Hematopoietic multipotent progenitor cell treated with erythropoietin and hydrocortisone succinate and interleukin-3 and kit ligand, for 8 days (in vitro differentiated cells): ENCODE measurements around the gene ARHGAP24.

Experiments used
- DNase-seq: peaks from one replicate; pipeline ENCODE4 v3.0.0-alpha.2; 2015

The ARHGAP24 gene

DNA sequence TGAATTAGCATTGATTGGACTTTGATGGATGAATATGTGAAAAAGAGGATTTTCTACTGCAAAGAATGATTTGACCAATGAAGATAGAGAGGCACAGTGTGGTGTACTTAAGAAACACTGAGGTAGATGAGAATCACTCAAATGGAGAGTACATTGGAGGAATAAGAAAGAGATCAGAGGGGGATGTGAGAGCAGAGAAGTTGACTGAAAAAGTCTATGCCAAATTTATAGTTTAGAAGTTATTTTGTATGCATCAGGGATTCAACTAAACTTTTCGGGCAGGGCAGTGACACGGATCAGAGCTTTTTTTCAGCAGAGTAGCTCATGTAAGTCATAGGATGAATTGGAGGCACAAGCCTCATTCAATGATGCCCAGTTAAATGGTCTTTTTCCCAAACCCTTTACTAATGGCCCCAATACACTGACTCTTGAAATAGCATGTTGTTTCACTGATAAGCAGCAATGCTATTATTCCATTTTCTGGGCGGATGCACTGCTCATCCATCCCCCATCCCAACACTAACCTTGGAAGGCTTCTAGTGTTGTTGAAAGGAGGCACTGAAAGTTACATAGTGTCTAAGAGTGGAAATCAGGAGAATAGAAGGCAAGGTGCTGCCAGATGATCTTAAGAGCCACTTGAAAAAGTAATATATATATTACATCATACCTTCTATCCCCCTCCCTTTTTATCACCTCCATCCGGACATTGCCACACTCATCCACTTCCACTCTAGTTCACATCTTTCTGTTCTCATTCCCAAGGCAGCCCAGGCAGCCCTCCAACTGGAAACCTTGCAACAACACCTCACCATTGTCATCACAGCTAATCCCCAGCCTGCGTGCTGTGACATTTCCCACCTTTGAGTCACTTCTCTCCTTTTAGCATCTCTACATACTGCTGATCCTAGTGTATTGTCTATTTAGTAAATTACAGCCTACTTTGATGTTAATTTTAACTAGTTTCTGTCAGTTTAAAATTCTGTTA is 46.1 kb downstream of the ARHGAP24 start:
- DNase-seq, result no peak

DNA sequence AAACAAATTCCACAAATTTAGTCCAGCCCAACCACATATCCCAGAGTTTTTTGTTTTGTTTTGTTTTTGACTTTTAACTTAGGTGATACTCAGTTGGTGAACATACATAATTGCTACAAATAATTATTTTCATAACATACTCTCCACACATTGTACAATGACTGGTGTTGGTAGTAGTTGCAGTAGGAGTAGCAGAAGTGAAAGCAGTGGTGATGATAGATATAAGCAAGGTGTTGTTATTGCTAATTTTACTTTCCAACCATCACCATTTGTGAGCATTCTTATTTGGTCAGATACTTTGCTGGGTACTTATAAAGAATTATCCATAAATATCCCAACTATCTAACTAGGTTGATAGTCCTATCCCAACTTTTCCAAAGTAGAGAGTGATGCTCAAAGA is 47.3 kb downstream of the ARHGAP24 start:
- no peak for DNase-seq

DNA sequence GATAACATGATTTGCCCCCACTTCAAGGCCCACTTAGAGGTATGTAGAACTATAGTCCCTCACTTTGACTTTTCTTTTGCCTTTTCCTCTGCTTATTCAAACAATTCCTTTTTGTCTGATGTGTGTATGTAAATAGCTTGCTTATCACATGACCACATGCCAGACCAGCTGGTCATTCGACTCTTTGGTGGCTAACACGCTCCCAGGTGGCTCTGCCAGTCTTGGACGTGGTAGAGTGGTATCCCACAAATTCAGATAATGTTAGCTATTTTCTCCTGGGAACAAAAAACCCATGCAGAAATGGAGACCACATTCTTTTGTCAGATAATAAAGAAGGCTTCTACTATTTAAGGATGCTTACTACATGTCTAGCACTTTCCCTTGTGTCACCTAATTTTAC is 47.9 kb downstream of the ARHGAP24 start:
- DNase-seq, result no peak

DNA sequence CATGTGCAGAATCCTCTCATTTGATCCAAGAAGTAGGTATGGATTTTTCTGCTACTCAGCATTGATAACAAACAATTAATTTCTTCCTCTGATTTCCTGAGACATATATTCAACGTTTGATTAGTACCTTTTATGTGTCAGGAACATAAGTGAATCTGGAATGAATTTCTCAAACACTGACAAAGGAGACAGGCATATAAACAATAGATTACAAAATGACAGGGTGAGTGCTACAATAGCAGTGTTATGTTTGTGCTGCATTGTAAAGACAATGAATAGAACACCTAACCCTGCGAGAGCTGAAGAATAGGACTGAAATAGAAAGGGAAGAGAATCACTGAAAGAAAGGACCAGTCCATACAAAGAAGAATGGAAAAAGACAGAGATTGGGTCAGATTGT is 52.9 kb downstream of the ARHGAP24 start:
- DNase-seq, result no peak

DNA sequence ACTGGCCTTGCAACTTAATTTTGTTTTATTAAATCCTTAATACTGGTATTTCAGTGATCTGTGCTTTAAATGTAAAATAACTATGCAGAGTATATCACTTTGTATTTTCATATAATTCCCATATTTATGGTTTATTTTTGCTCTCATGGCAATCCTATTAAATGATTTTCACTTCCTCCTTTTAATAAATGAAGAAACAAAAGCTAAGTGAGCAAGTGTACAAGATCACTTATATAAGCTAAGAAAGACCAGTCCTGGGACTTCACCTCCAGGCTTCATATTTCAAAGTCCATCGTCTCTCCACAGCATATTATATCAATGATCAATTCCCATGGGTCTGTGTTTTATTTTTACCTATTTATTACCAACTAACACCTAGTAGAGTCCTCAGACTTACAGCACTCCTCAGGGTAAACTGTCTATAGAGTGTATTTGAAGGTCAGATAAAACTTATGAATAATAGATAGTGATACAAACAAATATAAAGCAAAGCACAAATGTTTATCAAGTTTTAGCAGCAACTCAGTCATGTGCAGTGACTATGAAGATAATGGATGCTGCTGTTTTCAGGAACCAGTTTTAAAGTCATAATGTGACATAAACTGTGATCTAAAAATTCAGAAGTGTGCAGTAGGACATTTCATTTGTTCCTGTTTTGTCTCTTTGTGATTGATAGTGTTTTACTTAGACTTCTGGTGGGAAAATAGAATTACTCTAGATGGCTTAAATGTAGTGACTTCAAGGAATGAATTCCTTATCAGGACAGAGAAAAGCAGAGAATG is 56.8 kb downstream of the ARHGAP24 start:
- no peak for DNase-seq

DNA sequence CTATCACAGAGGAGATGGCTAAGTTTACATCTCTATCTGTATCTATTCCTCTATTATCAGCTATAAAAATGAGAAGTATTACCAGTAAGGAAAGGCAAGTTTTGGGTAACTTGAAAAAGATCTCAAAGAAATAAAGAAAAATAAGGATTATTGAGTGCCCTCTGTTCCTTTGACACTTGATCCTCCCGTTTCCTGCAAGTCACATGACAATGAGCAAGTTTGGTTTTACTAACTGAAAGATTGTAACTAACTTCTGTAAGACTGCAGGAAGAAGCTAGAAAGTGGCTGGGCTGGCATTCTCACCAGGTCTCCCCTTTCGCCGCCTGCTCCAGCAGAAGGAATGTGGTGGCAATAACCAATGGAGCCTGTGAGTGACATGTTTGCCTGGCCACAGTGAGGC is 59.2 kb downstream of the ARHGAP24 start:
- DNase-seq, result no peak

DNA sequence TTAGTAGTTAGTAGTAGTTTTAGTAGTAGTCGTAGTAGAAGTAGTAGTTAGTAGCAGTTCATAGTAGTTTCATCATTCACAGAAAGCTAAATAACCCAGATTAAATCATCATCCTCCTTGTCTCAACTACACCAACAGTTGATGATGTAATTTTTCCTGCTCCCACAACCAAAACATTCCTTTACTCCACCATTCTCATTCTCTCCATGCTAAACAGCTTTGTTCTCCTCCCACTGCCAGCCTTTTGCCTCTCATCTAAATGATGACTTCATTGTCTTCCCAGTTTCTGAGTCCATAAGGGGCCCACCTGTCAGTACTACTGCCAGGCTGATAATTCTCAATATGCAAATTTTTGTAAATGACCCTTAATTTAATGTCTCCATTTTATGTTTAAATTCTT is 68.9 kb downstream of the ARHGAP24 start:
- DNase-seq, result no peak

DNA sequence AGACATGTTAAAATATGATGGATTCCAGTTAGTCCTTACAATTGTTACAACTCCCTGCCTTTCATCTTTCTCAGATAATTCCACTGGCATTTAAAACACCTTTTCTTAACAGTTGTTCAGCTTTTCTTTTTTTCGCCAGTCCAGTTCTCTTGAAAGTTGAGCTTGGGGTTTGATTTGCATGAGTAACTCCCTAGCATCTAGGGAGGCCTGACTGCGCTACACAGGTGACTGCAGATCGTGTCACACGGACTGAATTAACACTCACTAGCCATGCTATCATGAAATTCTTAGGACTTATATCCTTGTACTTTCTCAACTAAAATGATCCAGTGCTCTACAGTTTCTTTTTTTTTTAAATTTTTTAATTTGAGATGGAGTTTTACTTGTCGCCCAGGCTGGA is 69.8 kb downstream of the ARHGAP24 start:
- no peak for DNase-seq

DNA sequence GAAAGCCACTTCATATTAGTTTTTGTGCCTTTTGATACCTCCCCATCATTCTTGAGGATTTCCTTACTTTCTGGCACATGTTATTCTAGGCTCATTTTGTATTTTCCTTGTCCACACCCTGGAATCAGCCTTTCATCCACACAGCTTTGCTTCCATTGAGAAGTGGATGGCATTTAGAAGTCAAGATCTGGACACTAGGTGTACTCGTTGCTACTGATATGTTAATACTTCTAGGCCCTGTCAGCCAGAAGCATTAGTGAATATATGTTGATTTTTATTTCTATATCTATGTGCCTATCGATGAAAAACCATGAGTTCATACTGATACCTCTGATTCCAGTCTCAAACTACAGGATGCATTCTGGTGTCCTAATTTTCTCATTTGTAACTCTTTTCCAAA is 73.2 kb downstream of the ARHGAP24 start:
- DNase-seq, result no peak

DNA sequence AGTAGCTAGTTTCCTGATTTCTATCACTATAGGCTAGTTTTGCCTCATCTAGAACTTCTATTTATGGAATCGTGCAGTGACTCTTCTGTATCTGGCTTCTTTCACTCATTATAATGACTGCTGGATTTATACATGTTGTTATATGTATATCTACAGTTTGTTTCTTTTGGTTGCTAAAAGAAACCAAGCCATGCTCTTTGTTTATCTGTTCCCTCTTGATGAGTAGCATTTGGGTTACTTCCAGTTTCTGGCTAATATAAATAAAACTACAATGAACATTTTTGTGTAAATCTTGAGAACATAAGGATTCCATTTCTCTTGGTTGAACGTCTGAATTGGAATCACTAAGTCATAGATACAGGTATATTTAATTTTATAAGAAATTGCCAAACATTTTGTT is 73.9 kb downstream of the ARHGAP24 start:
- DNase-seq, result no peak

DNA sequence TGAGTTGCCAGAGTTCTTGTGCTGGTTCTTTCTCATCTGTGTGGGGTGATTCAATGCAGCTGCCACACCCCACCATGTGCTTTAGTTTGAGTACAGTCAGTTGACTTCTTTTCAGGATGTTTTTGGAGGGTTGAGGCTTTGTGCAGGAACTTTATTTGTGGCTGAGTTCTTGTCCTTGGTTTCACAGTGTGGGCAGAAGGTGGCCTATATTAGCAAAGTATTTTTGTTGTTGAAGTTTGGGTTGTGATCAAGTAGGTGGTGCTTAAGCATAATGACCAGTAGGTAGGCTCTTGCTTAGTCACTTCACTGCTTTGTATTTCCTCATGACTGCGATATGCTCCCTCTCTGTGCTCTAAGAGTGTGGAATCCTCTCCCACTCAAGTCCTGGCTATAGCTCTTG is 80.3 kb downstream of the ARHGAP24 start:
- DNase-seq, result no peak

DNA sequence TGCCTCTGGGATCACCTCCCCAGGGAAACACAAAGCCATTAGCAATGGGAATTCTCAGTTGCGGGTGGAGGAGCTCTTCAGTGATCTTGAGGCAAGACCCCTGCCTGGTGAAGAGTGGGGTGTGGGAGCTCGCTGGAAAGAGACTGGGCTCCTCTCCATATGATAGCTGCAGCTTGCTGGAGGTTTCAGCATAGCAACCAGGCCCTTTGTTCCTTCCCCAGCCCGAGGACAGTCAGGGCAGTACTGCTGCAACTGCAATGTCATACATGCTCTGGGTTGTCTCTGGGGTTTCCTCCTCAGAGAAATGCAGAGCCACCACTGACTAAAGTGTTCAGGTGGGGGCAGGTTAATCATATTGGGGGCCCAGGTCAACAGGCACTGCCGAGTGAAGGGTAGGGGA is 81.3 kb downstream of the ARHGAP24 start:
- DNase-seq, result no peak

DNA sequence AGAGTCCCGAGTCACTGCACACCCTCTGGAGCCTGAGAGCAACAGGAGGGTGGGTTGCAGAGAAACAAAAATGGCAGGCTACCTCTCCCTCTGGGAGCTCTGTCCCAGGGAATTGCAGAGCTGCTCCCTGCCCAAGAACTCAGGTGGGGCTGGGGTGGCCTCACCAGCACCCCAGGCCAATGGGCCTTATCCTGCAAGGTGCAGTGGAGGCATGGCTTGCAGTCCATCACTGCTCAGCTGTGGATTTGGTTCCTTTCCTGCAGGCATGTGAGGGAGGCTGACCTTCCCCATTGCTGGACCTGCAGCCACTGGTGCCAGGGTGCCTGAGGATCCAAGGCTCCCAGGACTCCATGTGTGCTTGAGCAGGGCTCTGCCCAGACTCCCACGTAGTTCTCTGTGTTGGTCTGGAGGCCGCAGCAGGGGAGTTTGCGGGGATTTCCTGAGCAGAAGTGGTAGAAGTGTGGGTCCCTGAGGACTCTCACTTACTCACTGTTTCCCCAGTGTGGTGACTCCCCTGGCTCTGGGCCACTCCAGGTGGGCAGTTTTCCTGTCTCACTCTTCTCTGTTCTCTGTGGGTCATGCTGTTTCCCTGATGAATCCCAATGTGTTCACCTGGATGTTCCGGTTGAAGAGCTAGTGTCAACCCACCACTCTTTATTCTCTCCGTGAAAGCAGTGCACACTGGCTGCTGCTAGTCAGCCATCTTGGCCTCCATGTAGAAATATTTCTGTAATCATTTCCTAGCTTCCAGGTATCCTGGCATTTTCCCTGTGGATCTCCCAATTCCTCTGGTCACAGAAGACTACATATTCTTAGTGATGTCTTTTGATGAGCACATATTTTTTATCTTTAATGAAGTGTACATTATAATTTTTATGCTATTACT is 82.3 kb downstream of the ARHGAP24 start:
- DNase-seq, result no peak

DNA sequence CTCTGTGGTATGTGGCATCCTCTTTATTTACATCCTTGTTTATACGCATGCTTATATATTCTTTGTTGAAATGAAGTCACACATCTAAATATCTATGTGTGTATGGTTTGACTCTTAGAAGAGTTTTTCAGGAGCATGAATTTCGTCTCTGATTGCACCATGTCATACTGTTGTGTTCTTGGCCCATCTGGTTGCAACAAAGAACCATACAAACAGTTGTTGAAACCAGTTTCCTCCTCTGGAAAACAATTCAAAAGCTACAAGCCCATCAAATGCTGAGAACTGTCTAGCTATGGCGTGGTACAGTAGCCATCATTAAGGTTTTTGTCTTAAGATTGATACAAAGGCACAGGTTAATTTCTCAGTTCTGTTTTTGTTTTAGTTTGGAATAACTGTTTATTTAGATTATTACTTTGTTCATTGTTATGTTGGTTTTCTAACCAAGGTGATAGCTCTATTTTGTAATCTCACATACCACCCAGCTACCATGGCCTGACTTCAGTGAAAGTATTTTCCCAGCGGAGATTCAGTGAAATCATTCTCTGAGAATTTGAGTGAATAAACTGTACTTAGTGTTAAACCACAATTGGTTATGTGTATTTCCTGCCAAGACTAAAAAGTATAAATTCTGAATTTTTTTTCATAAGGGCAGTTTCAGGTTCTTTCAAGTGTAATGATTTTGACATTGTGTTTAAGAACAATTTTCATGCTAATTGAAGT is 91.0 kb downstream of the ARHGAP24 start:
- DNase-seq, result no peak

DNA sequence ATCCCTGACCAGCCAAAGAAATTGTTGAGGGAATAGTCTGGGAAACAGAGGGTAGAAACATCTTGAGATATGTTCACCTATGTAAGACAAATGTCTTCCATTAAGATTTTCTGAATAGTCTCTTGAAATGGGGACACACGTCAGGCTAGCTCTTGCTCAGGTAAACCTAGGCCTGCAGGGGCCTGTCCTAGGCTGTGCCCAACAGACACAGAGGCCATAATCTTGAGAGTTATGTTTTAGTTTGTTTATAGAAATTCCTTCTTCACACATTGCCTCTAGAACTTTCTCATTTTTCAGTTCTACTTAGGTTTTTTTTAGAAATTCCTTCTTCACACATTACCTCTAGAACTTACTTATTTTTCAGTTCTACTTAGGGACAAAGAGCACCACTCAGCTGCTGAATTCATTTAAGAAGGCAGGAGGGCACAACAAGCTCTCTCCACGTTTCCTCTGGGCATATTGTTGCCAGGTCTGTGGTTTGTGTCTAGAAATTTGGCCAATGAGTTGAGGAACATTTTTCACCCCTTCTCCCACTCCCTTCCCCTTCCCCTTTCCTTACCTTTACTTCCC is 94.9 kb downstream of the ARHGAP24 start:
- DNase-seq, result no peak

DNA sequence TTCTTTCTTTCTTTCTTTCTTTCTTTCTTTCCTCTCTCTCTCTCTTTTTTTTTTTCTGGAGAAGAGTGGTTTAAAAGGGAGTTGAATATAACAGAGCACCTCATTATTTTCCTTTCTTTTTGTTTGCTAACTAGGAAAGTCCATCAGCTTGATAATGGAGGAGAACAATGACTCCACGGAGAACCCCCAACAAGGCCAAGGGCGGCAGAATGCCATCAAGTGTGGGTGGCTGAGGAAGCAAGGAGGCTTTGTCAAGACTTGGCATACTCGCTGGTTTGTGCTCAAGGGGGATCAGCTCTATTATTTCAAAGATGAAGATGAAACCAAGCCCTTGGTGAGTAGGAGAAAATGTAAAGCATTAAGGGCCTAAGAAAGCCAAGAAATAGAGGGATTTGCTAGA is 95.4 kb downstream of the ARHGAP24 start:
- DNase-seq, result no peak

DNA sequence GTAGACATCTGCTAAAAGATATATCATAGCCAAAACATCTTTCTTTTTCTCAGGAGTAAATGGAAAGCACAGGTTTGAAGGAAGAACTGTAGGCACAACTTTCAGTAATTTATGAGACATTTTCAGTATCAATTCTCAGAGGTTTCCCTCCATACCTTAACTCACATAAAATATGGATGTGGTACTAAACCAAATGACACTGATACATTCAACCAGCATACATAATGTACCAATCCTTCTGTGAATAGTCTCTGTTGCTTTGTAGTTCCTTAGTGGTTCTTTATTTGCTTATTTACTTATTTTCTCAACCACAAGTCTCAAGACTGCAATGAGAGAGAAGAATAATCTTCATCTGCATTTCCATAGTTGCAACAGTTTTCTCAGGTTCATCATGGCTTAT is 96.1 kb downstream of the ARHGAP24 start:
- DNase-seq, result no peak

DNA sequence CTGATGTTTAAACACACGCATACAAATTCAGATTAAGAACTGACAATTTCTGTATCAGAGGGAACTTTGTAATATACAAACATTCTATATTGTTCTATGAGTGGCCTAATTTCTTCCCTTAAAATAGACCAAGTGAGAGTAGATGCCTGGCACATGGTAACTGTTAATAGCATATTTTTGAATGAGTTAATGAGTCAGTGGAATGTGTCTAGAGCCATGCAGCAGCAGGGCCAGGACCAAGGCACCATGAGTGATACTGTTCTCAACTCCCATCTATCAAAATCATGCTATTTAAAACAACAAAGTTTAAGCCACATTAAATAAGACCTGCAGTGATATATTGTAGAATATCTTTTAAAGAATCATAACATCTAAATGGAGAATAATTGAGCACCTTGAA is 98.3 kb downstream of the ARHGAP24 start:
- no peak for DNase-seq

DNA sequence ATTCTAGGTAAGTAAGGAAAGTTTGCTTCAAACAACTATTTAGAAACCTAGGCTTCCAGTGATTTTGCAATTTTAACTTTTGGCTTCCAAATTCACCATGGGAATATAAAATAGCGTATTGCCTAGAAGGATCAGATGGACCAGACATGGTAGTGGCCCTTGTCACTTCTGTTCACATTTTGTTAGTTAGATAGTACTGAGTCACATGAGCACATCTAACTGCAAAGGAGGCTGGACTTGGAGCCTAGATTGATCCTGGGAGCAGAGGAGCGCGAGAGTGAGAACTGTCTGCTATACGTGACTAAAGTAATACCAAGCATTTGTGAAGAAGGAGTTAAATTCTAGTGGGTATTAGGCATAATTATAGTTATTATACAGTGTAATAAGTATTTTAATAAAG is 102.4 kb downstream of the ARHGAP24 start:
- no peak for DNase-seq

DNA sequence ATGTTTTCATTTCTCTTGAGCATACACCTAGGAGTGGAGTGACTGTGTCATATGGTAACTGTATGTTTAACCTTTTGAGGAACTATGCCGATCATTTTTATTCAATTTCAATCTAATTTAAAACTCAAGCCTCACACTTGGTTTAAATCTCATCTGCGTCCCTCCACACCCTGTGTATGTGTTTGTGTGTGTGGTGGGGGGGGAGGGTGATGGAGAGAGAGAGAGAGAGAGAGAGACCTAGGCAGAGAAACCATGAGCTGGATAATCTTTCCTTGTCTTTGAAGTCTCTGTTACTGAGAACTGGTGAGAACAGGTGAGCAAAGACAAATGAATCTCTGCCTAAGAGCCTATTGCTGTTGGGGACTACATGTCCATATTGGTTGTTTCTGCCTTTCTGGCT is 105.0 kb downstream of the ARHGAP24 start:
- no peak for DNase-seq

DNA sequence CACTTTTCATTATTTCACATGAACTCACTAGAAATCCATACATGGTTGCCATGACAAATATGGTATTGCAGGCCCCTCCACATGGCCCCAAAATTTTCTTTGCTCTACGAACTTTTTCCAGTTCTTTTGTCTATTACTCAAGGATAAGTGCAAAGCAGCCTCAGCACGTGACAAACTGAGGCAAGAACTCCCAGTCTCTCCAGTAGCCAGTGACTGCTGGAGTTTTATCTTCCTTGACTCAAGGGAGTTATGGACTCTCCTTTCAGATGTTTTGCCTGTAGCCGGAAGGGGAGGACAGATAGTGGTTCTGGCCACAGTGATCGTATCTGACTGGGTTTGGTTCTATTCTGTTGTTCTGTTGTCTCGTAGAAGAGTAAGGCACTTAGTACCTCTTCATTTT is 105.5 kb downstream of the ARHGAP24 start:
- DNase-seq, result no peak

DNA sequence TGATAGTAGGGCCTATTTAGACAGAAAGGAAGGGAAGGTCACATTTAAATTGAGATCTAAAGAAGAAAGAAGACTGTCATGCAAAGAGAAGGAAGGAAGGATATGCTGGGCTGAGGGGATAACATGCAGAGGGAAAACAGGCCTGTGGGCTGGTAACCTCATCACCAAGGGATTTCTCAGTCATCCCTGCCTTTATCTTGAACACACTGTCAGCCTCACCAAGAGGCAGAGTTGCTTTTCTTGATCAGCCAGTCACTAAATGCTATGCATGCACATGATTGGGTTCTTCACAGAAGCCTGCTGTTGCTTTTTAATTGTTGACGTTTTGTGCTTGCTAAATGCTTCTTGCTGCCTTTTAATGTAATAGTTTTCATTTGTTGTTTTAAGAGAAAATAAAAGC is 113.0 kb downstream of the ARHGAP24 start:
- DNase-seq, result no peak
